ENCODE measurements around the gene ANAPC16. TPM values are rescaled to one million over a fixed set of nuclear protein-coding genes. Genes with fewer than 3 reads are reported as not detected.
A peak's percentile ranks its signal among the peaks of the same experiment; 100 is the strongest.
"Not testable (repeated sequence)": the region's sequence is repeated elsewhere in the genome, so short reads cannot be mapped to it uniquely, and the experiment has no call there.

ANAPC16 gene
- total RNA-seq, 1 experiment from 2014 or later, result 27.2 TPM

DNA sequence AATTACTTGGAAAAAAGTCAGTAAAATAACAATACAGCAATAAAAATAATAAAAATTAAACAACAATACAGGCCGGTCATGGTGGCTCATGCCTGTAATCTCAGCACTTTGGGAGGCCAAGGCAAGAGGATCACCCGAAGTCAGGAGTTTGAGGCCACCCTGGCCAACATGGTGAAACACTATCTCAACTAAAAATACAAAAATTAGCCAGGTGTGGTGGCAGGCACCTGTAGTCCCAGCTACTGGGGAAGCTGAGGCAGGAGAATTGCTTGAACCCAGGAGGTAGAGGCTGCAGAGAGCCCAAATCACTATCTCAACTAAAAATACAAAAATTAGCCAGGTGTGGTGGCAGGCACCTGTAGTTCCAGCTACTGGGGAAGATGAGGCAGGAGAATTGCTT is 4.0 kb upstream of the ANAPC16 start:
- not testable (repeated sequence) for DNase-seq (ENCODE audit: low read depth)

- no peak for DNase-seq (ENCODE audit: low read depth)
Observed at GRCh38 chr10:72218325-72218724, 2.5 kb downstream of the ANAPC16 start.

GRCh38 chr10:72218726-72219125 is 2.9 kb downstream of the ANAPC16 start:
- no peak for DNase-seq (ENCODE audit: low read depth)

GRCh38 chr10:72219235-72219814 is 3.5 kb downstream of the ANAPC16 start:
- no peak for DNase-seq (ENCODE audit: low read depth)

DNA sequence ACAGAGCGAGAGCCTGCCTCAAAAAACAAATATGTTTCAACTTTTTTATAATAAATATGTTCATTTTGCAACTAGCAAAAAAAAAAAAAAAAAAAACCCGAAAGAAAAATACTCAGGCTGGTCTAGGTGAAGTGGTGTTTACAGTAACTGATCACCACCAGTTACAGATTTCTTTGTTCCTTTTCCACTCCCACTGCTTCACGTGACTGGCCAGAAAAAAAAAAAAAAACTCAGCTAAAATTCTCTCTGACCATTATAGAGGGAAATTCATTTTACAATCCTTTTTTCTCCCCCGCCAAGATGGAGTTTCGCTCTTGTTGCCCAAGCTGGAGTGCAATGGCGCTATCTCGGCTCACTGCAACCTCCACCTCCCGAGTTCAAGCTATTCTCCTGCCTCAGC is 4.8 kb downstream of the ANAPC16 start:
- DNase-seq (ENCODE audit: low read depth), result no peak

DNA sequence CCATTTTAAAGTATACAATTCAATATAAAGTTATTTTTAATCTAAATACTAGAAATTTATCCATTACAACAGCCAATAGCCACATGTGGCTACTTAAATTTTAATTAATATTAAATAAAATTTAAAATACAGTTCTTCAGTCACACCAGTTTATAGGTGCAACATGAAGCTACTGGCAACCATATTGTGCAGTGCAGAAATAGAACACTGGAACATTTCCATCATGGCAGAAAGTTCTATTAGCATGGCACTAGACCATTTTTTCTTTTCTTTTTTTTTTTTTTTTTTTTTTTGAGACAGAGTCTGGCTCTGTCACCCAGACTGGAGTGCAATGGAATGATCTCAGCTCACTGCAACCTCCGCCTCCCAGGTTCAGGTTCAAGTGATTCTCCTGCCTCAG is 5.5 kb downstream of the ANAPC16 start:
- no peak for DNase-seq (ENCODE audit: low read depth)

DNA sequence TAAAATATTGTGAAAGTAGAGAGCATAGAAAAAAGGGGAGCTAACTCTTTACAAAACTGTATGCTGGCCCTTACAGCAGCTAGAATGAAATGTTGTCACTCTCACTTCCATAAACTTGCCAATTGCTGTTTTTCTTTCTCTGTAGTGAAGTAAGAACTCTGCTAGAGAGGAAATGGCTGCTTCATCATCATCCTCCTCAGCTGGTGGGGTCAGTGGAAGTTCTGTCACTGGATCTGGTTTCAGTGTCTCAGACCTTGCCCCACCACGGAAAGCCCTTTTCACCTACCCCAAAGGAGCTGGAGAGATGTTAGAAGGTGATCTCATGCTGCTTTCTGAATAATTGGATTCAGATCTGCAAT is 7.9 kb downstream of the ANAPC16 start:
- no peak for DNase-seq (ENCODE audit: low read depth)

GRCh38 chr10:72224191-72224590 is 8.4 kb downstream of the ANAPC16 start:
- not testable (repeated sequence) for DNase-seq (ENCODE audit: low read depth)

- DNase-seq (ENCODE audit: low read depth), result no peak
Observed at GRCh38 chr10:72226418-72227027, 10.7 kb downstream of the ANAPC16 start.

DNA sequence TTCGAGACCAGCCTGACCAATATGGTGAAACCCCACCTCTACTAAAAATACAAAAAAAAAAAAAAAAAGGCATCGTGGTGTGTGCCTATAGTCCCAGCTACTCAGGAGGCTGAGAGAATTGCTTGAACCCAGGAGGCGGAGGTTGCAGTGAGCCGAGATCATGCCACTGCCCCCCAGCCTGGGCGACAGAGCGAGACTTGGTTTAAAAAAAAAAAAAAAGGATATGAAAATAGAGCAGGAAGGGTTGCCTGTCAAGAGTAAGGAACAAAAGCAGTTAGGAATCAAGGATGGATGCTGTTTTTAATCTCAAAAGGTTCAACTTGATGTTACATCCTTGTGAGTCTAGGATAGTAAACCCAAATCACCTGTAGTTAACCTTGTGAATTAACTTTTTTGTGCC is 12.0 kb downstream of the ANAPC16 start:
- DNase-seq (ENCODE audit: low read depth), result no peak

DNA sequence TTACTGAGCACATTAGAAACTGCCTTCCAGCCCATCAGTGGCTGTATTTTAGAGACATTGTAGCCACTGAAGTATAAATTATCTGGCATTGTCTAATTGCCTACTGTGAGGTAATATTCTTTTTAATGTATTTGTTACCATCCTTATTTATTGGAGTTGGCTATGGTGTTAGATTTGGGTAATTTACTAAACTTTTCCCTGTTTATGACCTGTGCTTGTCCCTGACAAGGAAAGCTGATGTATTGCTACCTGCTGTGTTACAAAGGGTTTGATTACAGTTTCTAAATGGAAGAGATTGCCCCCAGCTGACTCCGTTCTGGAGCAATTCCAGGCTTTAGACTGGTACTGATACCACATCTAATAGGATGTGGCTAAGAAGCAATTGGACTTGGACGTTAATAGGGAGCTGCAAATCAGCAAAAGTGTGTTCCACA is 12.5 kb downstream of the ANAPC16 start:
- no peak for DNase-seq (ENCODE audit: low read depth)

- no peak for DNase-seq (ENCODE audit: low read depth)
Observed at GRCh38 chr10:72229261-72230251, 13.7 kb downstream of the ANAPC16 start.

DNA sequence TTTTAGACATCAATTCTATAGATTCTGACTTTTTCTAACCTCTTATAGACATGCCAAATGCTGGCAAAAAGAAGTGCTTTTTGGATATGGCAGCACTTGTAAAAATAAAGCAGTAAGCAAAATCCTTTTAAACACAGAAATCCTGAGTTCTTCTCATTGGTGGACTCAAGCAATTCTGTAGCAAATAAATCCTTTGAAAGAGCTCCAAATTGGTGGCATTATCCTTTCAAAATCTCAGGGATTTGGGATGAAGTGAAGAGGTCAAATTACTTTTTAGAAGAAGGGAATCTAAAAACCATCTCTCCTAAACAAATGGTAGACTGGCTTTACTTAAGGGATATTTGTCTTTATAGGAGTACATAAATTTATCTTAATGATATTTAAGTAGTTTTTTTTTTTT is 17.8 kb downstream of the ANAPC16 start:
- no peak for DNase-seq (ENCODE audit: low read depth)

- DNase-seq (ENCODE audit: low read depth), result no peak
Observed at GRCh38 chr10:72234560-72235095, 18.8 kb downstream of the ANAPC16 start.

DNA sequence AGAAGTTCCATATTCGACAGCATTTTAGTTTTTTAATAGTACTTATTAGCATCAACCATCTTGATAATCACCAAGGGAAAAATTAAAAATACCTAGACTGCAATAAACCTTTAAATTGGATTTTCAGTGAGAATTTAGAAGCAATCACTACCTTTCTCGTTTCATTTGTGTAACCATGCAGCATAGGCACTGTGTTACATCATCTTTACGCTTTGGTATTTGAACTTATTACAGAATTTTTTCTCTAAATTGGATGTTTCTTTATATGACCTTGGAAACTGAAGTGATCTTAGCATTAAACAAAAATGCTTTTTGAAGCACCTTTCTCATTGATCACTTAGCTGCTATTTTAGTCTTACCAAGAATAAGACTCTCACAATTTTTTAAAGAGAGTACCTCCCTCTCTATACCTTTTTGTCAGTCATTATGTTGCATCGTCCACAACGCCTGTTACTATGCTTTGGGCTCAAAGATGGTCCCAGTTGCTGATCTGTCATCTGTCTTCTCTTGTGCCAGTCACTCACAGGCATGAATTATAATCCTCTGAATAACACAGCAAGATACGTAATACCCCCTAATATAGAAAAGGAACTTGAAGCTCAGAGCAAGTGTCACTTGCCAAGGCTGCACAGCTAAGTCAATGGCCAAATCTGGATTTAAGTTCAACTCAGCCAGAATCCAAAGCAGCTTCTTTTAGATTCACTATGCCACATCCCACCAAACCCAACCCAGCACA is 19.9 kb downstream of the ANAPC16 start:
- DNase-seq (ENCODE audit: low read depth), result no peak

- no peak for DNase-seq (ENCODE audit: low read depth)
Observed at GRCh38 chr10:72238392-72239175, 22.8 kb downstream of the ANAPC16 start.

- no peak for DNase-seq (ENCODE audit: low read depth)
Observed at GRCh38 chr10:72239409-72239808, 23.6 kb downstream of the ANAPC16 start.

- no peak for DNase-seq (ENCODE audit: low read depth)
Observed at GRCh38 chr10:72240371-72240770, 24.6 kb downstream of the ANAPC16 start.

DNA sequence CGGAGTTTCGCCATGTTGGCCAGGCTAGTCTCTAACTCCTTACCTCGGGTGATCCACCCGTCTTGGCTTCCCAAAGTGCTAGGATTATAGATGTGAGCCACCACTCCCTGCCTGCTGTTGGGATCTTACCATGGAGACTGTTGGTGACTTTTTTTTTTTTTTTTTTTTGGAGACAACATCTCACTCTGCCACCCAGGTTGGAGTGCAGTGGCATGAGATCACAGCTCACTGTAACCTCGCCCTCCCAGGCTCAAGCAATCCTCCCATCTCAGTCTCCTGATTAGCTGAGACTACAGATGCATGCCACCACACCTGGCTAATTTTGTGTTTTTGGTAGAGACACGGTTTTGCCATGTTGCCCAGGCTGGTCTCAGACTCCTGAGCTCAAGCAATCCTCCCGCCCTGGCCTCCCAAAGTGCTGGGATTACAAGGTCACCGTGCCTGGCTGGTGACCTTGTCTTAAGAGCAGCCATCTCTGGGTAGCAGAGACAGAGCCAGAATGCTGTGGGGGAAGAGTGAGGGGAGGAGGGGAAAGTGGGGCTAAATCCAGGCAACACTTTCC is 26.0 kb downstream of the ANAPC16 start:
- DNase-seq (ENCODE audit: low read depth), result no peak

DNA sequence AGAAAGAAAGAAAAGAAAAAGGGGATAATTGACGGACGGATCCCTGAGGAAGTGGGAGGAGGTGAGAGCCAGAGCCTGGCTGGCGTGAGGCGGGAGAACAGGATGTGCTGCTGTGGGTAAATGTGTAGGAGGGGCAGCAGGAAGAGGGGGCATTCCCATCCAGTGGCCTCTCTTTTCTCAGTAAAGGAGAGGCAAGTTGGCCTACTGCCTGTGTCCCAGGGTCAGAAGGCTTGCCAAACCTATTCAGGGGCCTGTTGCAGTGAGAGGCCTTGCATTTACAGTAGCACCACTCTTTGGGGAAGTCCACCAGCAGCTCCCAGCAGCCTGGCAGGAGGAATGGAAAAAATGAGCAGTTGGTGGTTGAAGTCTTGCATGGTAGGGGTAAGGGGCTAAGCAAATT is 26.9 kb downstream of the ANAPC16 start:
- peak; percentile 64 for DNase-seq (ENCODE audit: low read depth)

All from Daoy (cell line).